ENCODE data around the gene SUN2. TPM values are rescaled to one million over a fixed set of nuclear protein-coding genes. Genes with fewer than 3 reads are reported as not detected.
A peak's percentile ranks its signal among the peaks of the same experiment; 100 is the strongest.

The SUN2 gene
- total and polyA plus RNA-seq, 8 donors: 25.3 to 387 (median 117) TPM

DNA sequence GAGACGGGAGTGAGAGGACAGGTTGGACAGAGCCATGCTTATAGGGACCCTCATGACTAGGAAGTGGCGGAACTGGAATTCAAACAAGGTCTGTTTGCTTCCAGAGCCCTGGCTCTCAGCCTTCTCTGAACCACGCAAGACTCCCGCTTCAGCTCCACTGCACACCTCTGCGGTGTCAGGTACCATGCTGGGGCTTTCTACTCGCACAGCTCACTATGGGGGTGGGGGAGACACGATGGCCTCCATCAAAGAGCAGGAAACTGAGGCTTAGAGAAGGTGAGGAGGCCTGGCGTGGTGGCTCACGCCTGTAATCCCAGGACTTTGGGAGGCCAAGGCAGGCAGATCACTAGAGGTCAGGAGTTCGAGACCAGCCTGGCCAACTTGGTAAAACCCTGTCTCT is 14.2 kb downstream of the SUN2 start:
- H3K27ac ChIP-seq: peak overlapping the region in 1 of 5 donors; percentile 8
- 89 to 93% (median 92%) methylated on average over 7 to 10 of the region's 10 CpGs for WGBS, 5 donors

GRCh38 chr22:38741166-38741565 is 14.6 kb downstream of the SUN2 start:
- no peak for DNase-seq
- Histone ChIP-seq H3K4me1 (peaks cover 0 to 4% (median 2%) of the 10 kb centered on the region in 4 donors), H3K27me3 (no peaks in the 10 kb centered on the region), H3K27ac (peak overlapping the region in 1 of 5 donors; percentile 8), H3K36me3 (peaks cover 98 to 100% (median 100%) of the 10 kb centered on the region in 4 donors), H3K4me3 (no peak overlapping the region), H3K9me3 (no peaks in the 10 kb centered on the region)
- whole genome bisulfite sequencing, 5 donors: 88 to 93% (median 92%) methylated on average over 7 to 9 of the region's 9 CpGs
- intact Hi-C loops (cut with DNase I; ENCODE audit: low total_unique reads): no loop called here
- TF ChIP-seq CTCF (IDR thresholded peaks at IDR 0.05) (no peak), POLR2A (IDR thresholded peaks at IDR 0.05) (no peak), POLR2AphosphoS5 (IDR thresholded peaks at IDR 0.05) (no peak), EP300 (IDR thresholded peaks at IDR 0.05) (no peak)

More for the DNA sequence above, 14.2 kb downstream of the SUN2 start:
- no peak for TF ChIP-seq EP300 (IDR thresholded peaks at IDR 0.05)
- TF ChIP-seq POLR2A (IDR thresholded peaks at IDR 0.05): no peak
- no peak for TF ChIP-seq POLR2AphosphoS5 (IDR thresholded peaks at IDR 0.05)
- Histone ChIP-seq H3K4me1 (peaks cover 0 to under 1% (median 0%) of the 10 kb centered on the region in 4 donors), H3K36me3 (peaks cover 98 to 100% (median 100%) of the 10 kb centered on the region in 4 donors), H3K9me3 (no peaks in the 10 kb centered on the region), H3K4me3 (no peak overlapping the region), H3K27me3 (no peaks in the 10 kb centered on the region)
- intact Hi-C loops (cut with DNase I; ENCODE audit: low total_unique reads): no loop called here
- no peak for DNase-seq

GRCh38 chr22:38740754-38741153 is 15.0 kb downstream of the SUN2 start:
- WGBS, 5 donors: 71 to 82% (median 73%) methylated on average over 8 of the region's 8 CpGs
- Histone ChIP-seq H3K36me3 (peaks cover 97 to 100% (median 100%) of the 10 kb centered on the region in 4 donors), H3K27ac (peak overlapping the region in 1 of 5 donors; percentile 8), H3K4me3 (no peak overlapping the region), H3K9me3 (no peaks in the 10 kb centered on the region), H3K27me3 (no peaks in the 10 kb centered on the region), H3K4me1 (peaks cover 4 to 8% (median 6%) of the 10 kb centered on the region in 4 donors)
- no peak for DNase-seq
- TF ChIP-seq EP300 (IDR thresholded peaks at IDR 0.05): no peak
- TF ChIP-seq POLR2AphosphoS5 (IDR thresholded peaks at IDR 0.05): no peak
- TF ChIP-seq CTCF (IDR thresholded peaks at IDR 0.05): no peak
- TF ChIP-seq POLR2A (IDR thresholded peaks at IDR 0.05): no peak
- intact Hi-C loops (cut with DNase I; ENCODE audit: low total_unique reads): no loop called here

DNA sequence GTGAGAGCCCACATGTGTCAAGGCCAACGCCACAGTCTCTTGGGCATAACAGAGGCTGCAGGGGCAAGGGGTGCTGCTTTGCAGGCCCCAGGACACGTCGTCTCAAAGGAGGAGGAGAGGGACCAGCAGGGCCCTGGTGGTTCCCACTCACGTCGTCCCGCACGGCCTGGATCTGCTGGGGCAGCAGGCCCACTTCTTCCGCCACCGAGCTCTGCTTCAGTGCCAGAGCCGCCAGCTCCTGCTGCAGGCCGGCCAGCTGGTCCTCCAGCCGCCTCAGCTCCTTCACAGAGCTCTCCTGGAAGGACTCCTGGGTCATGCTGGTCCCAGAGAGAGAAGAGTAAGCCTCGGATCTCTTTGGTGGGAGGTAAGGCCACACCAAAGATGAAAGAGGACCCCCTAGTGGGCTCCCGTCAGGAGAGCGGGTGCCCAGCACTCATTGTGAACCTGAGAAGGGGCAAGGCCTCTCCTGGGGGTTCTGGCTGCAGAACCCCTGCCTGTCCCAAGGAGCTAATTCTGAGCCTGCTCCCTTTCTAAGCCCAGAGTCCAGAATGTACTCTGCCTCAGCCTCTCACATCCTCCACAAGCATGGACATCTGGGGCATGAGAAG is 15.6 kb downstream of the SUN2 start:
- Histone ChIP-seq H3K27ac (peak overlapping the region in 1 of 5 donors; percentile 8), H3K36me3 (peaks cover 96 to 100% (median 100%) of the 10 kb centered on the region in 4 donors), H3K9me3 (no peaks in the 10 kb centered on the region), H3K4me1 (peaks cover 9 to 14% (median 12%) of the 10 kb centered on the region in 4 donors), H3K4me3 (no peak overlapping the region), H3K27me3 (no peaks in the 10 kb centered on the region)
- DNase-seq: no peak
- 88 to 94% (median 92%) methylated on average over 12 to 15 of the region's 15 CpGs for WGBS, 5 donors
- TF ChIP-seq EP300 (IDR thresholded peaks at IDR 0.05) (no peak), POLR2A (IDR thresholded peaks at IDR 0.05) (no peak), CTCF (IDR thresholded peaks at IDR 0.05) (no peak), POLR2AphosphoS5 (IDR thresholded peaks at IDR 0.05) (no peak)
- intact Hi-C loops (cut with DNase I; ENCODE audit: low total_unique reads): no loop called here
